Lung (tissue), 12 donors: Measurements from ENCODE around the gene NACC1. TPM values are rescaled to one million over a fixed set of nuclear protein-coding genes. Genes with fewer than 3 reads are reported as not detected.

Experiments used
- ATAC-seq: fragments of 200-7000 bp; cut with Tn5 transposase; one replicate; pipeline ENCODE4 v1.9.1; 2020; ENCODE audit warnings: moderate number of reproducible peaks; ENCODE audit not compliant: insufficient read depth, low FRiP score
- DNase-seq, 3 donors: peaks; one replicate each; pipeline ENCODE4 v3.0.0-alpha.2; 2013 to 2017
- H3K27ac ChIP-seq, 2 donors: one replicate each; pipeline ENCODE4 v1.5.1; 2013; ENCODE audit warnings: mild to moderate bottlenecking in 2 of 2, moderate library complexity in 2 of 2, control low read depth in 1 of 2, inconsistent platforms in 1 of 2, low read depth in 1 of 2, low read length in 1 of 2
- H3K27me3 ChIP-seq, 3 donors: one replicate each; pipeline ENCODE4 v1.5.1; 2013; ENCODE audit warnings: low read length in 2 of 3; ENCODE audit not compliant: control insufficient read depth in 3 of 3, insufficient read depth in 3 of 3
- H3K36me3 ChIP-seq, 4 donors: one replicate each; pipeline ENCODE4 v1.5.1; 2013; ENCODE audit warnings: low read length in 4 of 4, mild to moderate bottlenecking in 1 of 4, moderate library complexity in 1 of 4; ENCODE audit not compliant: control insufficient read depth in 4 of 4, insufficient read depth in 4 of 4
- H3K4me1 ChIP-seq, 5 donors: one replicate each; pipeline ENCODE4 v1.5.1; 2013; ENCODE audit warnings: low read length in 5 of 5, mild to moderate bottlenecking in 2 of 5, moderate library complexity in 1 of 5; ENCODE audit not compliant: control insufficient read depth in 5 of 5, insufficient read depth in 5 of 5
- H3K4me3 ChIP-seq: one replicate; pipeline ENCODE4 v1.5.1; 2013; ENCODE audit warnings: mild to moderate bottlenecking, control low read depth, moderate library complexity
- H3K9ac ChIP-seq, 2 donors: one replicate each; pipeline ENCODE4 v1.5.1; 2013; ENCODE audit warnings: low read length in 2 of 2, control low read depth in 1 of 2; ENCODE audit not compliant: insufficient read depth in 1 of 2
- H3K9me3 ChIP-seq, 4 donors: one replicate each; pipeline ENCODE4 v1.5.1; 2013; ENCODE audit warnings: low read length in 3 of 4, mild to moderate bottlenecking in 1 of 4, moderate library complexity in 1 of 4; ENCODE audit not compliant: control insufficient read depth in 4 of 4, insufficient read depth in 3 of 4
- WGBS, 2 donors: extraction: QIAGEN DNeasy Blood & Tissue Kit; methylation state at CpG; one replicate each; pipeline ENCODE4 v1.1.7; 2013; 5-methylcytosine and 5-hydroxymethylcytosine counted together
- polyA plus RNA-seq, 2 donors: library from polyadenylated mRNA; stranded (reverse); fragments of 200-250 nt; gene quantifications; one replicate each; pipeline ENCODE4 v1.2.1, GENCODE V29; 2013
- total RNA-seq, 2 donors: library from RNA; depleted of rRNA in 1 of 2; stranded (reverse); fragments of >200 nt in 1 of 2; gene quantifications; one replicate each; pipeline ENCODE4 v1.2.1, GENCODE V29; 2014 to 2021
- TF ChIP-seq, protein P1 (sequence below): IDR thresholded peaks from 2 replicates; pipeline ENCODE4 v1.5.1; 2012; ENCODE audit warnings: mild to moderate bottlenecking; ENCODE audit errors: control extremely low read depth, extremely low read depth
- donor health status: control.
- donor health status: control.
- donor health status: Bipolar disorder and iron deficiency.
- donor health status: healthy.
- donor health status: DM: yes; HTN: yes; CAD: no.

The NACC1 gene
- total and polyA plus RNA-seq, 4 donors = 18.4 to 94.8 (median 58.2) TPM

DNA sequence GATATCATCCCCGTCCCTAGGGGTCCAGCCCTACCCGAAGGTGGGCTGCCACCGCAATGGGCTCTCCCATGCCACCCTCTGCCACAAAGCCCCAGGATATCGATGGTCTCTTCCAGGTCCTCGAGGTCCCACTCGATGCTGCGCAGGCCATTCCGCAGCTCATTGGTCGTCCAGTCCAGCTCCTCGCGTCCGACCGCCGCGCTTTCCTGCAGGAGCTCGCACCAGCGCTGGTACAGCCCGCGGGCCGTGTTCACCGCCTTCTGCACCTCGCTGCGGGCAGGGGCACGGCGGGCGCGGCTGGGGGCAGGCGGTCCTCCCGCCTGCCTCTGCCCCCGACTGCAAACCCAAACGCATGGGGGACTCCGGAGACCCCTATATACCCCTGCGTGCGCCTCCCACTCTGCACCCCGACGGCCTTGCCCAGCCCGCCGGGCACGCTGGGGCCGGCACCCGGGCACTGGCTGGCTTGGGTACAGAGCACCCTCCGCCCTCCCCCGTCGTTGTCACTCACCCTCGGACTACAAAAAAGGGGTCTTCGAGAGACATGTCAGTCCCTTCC is 31.6 kb downstream of the NACC1 start:
- peak overlapping the region; percentile 62 to 97 for H3K9ac ChIP-seq
- peaks cover 0 to 5% (median 4%) of the 10 kb centered on the region in 5 donors for H3K4me1 ChIP-seq
- TF ChIP-seq, protein P1, sequence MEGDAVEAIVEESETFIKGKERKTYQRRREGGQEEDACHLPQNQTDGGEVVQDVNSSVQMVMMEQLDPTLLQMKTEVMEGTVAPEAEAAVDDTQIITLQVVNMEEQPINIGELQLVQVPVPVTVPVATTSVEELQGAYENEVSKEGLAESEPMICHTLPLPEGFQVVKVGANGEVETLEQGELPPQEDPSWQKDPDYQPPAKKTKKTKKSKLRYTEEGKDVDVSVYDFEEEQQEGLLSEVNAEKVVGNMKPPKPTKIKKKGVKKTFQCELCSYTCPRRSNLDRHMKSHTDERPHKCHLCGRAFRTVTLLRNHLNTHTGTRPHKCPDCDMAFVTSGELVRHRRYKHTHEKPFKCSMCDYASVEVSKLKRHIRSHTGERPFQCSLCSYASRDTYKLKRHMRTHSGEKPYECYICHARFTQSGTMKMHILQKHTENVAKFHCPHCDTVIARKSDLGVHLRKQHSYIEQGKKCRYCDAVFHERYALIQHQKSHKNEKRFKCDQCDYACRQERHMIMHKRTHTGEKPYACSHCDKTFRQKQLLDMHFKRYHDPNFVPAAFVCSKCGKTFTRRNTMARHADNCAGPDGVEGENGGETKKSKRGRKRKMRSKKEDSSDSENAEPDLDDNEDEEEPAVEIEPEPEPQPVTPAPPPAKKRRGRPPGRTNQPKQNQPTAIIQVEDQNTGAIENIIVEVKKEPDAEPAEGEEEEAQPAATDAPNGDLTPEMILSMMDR = no peak
- peaks cover 0 to 15% (median 3%) of the 10 kb centered on the region in 4 donors for H3K36me3 ChIP-seq
- WGBS, 2 donors = 0 to 1% methylated on average over 44 to 46 of the region's 46 CpGs
- H3K9me3 ChIP-seq = no peaks in the 10 kb centered on the region
- peak overlapping the region; percentile 78 to 97 for H3K27ac ChIP-seq
- H3K27me3 ChIP-seq = no peaks in the 10 kb centered on the region
- DNase-seq (peak; percentile 58 to 74 (median 64)), ATAC-seq (peak; percentile 0)
- peak overlapping the region; percentile 71 for H3K4me3 ChIP-seq

DNA sequence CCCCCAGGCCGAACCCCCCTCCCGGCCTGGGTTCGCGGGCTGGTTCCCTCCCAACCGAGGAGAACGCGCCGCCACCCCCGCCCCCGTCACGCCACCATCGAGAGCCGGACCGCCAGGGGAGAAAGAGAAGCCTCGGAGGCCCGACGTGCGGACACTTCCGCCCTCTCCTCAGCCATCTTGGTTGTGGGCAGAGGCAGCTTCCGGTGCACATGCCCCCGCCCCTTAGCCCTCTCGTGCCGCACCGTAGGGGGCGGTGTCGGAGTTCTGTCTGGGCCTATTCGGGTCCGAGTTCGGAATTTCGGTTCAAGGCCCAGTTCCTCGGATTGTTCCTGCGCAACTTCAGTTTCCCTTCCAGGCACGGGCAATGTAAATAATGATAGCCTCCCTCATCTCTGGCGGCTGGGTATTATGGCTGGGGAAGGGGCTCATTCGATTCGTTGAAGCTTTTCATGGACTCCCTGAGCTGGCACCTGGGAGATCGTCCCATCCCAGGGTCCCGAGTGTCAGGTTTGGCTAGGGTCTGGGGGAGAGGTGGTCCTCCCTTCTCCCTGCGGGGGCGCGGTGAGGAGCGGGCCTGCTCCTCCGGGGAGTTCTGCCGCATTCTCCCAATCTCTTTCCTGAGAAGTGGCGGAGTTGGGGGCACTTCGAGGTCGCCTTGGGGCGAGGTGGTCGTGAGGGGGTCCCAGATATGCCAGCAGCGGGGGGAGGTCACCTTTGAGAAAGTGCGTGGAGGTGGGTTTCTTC is 32.3 kb downstream of the NACC1 start, which contains the start of the genes IER2 and STX10:
IER2 (plus strand) TSS at position 225 of the 744 bp plus-strand sequence. CDS start 2,776 bp downstream, outside the sequence.
STX10 (minus strand) TSS at position 189 of the 744 bp plus-strand sequence. CDS start 202 bp downstream, outside the sequence.
- WGBS, 2 donors = 0% methylated on average over 48 to 51 of the region's 51 CpGs
- ATAC-seq (peak; percentile 45), DNase-seq (peak; percentile 96 to 98 (median 96))
- no peaks in the 10 kb centered on the region for H3K9me3 ChIP-seq
- peak within 1 kb of the TSS; percentile 80 for H3K4me3 ChIP-seq
- peaks cover 0 to 10% (median 5%) of the 10 kb centered on the region in 5 donors for H3K4me1 ChIP-seq
- peak within 1 kb of the TSS; percentile 97 to 98 for H3K9ac ChIP-seq
- TF ChIP-seq, protein P1 = peak; percentile 44
- H3K36me3 ChIP-seq = peaks cover 0 to 15% (median under 1%) of the 10 kb centered on the region in 4 donors
- H3K27me3 ChIP-seq = no peaks in the 10 kb centered on the region
- H3K27ac ChIP-seq = peak within 1 kb of the TSS; percentile 93 to 97

DNA sequence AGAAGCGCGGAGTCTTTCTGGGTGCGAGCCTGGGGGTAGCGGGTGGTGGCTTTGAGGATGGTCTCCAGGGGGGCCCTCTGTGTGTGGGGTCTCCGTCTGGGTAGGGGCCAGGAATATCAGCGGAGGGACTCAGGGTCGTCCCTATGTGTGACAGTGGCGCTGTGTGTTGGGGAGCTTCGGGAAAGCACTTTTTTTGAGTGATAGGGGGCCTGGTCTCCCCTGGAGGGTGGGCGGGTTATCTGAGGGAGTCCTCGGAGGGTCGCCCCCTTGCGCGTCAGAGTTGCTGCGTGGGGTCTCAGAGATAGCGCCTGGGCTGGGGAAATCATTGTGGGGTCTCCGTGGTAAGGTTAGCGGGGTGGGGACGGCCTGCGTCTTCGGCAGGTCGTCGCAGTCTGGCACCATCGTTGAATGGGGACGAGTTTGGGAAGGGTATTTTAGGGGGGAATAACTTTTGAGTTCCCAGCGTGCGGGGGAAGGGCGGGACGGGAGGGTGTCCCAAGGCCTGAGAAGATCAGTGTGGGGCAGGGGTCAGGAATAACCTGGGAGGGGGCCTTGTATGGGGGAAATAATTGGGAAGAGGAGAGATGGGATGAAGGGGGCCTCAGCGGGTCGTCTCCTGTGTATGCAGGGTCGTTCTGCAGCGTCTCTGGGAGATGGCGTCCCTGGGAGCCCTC is 33.0 kb downstream of the NACC1 start:
- Histone ChIP-seq H3K27me3 (no peaks in the 10 kb centered on the region), H3K4me3 (peak overlapping the region; percentile 80), H3K27ac (peak overlapping the region; percentile 93 to 97), H3K4me1 (peaks cover 0 to 17% (median 5%) of the 10 kb centered on the region in 5 donors), H3K9me3 (no peaks in the 10 kb centered on the region), H3K36me3 (peaks cover 0 to 15% (median 0%) of the 10 kb centered on the region in 4 donors), H3K9ac (peak overlapping the region; percentile 97 to 98)
- no peak for ATAC-seq
- TF ChIP-seq, protein P1 = no peak
- WGBS, 2 donors = 0 to 1% methylated on average over 32 to 34 of the region's 34 CpGs
- peak; percentile 50 to 59 (median 53) for DNase-seq
